Measurements from ENCODE around the gene CTAGE9.

DNA sequence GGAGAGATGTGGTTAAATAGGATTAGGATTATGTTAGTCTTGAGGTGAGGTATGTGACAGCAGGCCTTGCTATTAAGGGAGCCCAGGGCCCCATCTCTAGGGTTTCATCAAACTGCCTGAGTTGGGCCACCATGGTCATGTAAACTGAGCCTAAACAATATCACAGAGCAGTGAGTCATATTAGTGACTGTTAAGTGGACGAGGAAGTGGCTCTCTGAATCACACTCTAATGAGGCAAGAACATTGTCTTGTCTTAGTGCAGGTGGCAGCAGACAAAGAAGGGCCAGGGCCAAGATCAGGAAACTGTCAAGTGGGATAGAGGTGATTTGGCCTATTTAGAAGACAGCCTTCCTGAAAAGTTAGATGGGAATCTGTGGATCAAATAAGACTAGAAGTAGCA, 50.6 kb downstream of the CTAGE9 start:
- TF ChIP-seq, protein P1, sequence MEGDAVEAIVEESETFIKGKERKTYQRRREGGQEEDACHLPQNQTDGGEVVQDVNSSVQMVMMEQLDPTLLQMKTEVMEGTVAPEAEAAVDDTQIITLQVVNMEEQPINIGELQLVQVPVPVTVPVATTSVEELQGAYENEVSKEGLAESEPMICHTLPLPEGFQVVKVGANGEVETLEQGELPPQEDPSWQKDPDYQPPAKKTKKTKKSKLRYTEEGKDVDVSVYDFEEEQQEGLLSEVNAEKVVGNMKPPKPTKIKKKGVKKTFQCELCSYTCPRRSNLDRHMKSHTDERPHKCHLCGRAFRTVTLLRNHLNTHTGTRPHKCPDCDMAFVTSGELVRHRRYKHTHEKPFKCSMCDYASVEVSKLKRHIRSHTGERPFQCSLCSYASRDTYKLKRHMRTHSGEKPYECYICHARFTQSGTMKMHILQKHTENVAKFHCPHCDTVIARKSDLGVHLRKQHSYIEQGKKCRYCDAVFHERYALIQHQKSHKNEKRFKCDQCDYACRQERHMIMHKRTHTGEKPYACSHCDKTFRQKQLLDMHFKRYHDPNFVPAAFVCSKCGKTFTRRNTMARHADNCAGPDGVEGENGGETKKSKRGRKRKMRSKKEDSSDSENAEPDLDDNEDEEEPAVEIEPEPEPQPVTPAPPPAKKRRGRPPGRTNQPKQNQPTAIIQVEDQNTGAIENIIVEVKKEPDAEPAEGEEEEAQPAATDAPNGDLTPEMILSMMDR (IDR thresholded peaks at IDR 0.05), result no peak
- no peak for TF ChIP-seq POLR2A (IDR thresholded peaks at IDR 0.05)

All from testis (tissue), 2 donors.